HAP-1 (cell line): ENCODE measurements around the gene ABCD3.
"Not testable (repeated sequence)": the region's sequence is repeated elsewhere in the genome, so short reads cannot be mapped to it uniquely, and the experiment has no call there.

Experiments used
- DNase-seq, 2 experiments: peaks; one replicate each; pipeline ENCODE4 v3.0.0-alpha.2; 2016 to 2020; ENCODE audit warnings: low spot score in 2 of 2
- H3K27me3 ChIP-seq: fragments of 250-450 bp; sonication (Bioruptor Pico); 2 replicates; pipeline ENCODE4 v1.5.1; 2020; ENCODE audit warnings: low read depth, mild to moderate bottlenecking, moderate library complexity
- H3K36me3 ChIP-seq: fragments of 250-450 bp; sonication (Bioruptor Pico); replicated peaks from 2 replicates; pipeline ENCODE4 v1.5.1; 2020; ENCODE audit warnings: mild to moderate bottlenecking
- H3K4me1 ChIP-seq: fragments of 250-450 bp; sonication (Bioruptor Pico); 2 replicates; pipeline ENCODE4 v1.5.1; 2020; ENCODE audit warnings: mild to moderate bottlenecking
- H3K4me3 ChIP-seq: fragments of 250-450 bp; sonication (Bioruptor Pico); 2 replicates; pipeline ENCODE4 v1.5.1; 2020; ENCODE audit warnings: mild to moderate bottlenecking, moderate library complexity
- H3K9me3 ChIP-seq: fragments of 250-450 bp; sonication (Bioruptor Pico); 2 replicates; pipeline ENCODE4 v1.5.1; 2020; ENCODE audit warnings: mild to moderate bottlenecking, moderate library complexity
- in situ Hi-C: fragments of 300-500 bp; cut with MboI; formaldehyde crosslinking; loops from 3 replicates; pipeline ENCODE4 v1.14.3; 2020; ENCODE audit warnings: low sequenced_read_pairs, inconsistent platforms, mixed read lengths

ABCD3 gene

DNA sequence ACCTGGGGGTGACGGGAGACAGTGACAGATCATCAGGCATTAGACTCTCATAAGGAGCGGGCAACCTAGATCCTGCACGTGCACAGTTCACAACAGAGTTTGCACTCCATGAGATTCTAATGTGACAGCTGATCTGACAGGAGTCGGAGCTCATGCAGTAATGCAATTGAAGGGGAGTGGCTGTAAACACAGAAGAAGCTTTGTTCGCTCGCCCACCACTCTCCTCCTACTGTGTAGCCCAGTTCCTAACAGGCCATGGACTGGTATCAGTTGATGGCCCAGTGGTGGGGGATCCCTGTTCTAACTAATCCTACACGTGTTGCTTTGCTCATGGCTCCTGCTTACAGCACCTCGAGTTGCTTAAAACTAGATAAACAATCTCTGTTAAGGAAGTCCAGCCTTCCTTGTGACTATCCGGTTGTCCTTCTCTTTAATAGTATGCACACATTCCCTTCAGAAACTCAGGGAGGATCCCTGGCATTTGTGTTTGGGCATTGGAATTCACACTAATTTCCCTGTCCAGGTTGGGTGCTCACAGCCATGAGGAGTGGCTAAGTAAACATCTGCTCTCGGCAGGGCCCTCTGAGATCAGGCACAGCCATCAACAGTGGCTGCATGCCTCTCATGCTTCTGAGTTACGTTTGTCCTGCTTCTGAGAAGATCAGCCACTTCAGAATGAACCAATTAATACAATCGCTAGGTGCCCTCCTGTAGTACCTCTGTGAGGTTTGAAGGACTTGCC lies 144.5 kb downstream of the ABCD3 start:
- no peak overlapping the region for H3K4me3 ChIP-seq
- H3K4me1 ChIP-seq: peaks cover 13% of the 10 kb centered on the region
- in situ Hi-C loops: no loop called here
- no peak for DNase-seq
- H3K36me3 ChIP-seq: no peaks in the 10 kb centered on the region
- no peaks in the 10 kb centered on the region for H3K27me3 ChIP-seq
- H3K9me3 ChIP-seq: no peaks in the 10 kb centered on the region

DNA sequence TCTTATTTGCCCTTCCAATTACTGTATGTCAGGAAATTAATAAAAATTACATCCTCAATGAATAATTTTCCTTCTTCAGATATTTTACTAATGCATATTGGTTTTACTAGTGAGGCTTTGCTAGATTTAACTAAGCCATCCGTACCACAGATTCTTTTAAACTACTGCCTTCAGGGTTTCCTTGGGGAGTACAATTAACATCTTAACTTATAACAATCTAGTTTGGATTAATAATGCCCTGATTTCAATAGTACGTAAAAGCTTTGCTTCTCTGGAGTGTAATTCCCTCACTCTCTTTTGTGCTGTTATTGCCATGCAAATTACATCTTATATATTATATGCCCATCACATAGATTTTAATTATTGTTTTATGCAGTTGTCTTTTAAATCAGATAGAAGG lies 147.7 kb downstream of the ABCD3 start:
- peak in 1 of 2 experiments; percentile 9 for DNase-seq
- in situ Hi-C loops: no loop called here
- Histone ChIP-seq H3K4me1 (peaks cover 13% of the 10 kb centered on the region), H3K36me3 (no peaks in the 10 kb centered on the region), H3K27me3 (no peaks in the 10 kb centered on the region), H3K9me3 (no peaks in the 10 kb centered on the region), H3K4me3 (no peak overlapping the region)

DNA sequence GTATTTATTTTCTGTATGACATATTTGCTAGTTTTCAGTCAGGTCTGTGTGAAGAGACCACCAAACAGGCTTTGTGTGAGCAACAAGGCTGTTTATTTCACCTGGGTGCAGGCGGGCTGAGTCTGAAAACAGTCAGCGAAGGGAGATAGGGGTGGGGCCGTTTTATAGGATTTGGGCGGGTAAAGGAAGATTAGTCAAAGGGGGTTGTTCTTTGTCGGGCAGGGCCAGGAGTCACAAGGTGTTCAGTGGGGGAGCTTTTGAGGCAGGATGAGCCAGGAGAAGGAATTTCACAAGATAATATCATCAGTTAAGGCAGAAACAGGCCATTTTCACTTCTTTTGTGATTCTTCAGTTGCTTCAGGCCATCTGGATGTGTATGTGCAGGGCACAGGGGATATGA lies 148.2 kb downstream of the ABCD3 start:
- DNase-seq: peak; percentile 15 to 49
- H3K4me1 ChIP-seq: peaks cover 13% of the 10 kb centered on the region
- H3K36me3 ChIP-seq, H3K27me3 ChIP-seq, in situ Hi-C loops, H3K4me3 ChIP-seq, H3K9me3 ChIP-seq: not testable (repeated sequence)

DNA sequence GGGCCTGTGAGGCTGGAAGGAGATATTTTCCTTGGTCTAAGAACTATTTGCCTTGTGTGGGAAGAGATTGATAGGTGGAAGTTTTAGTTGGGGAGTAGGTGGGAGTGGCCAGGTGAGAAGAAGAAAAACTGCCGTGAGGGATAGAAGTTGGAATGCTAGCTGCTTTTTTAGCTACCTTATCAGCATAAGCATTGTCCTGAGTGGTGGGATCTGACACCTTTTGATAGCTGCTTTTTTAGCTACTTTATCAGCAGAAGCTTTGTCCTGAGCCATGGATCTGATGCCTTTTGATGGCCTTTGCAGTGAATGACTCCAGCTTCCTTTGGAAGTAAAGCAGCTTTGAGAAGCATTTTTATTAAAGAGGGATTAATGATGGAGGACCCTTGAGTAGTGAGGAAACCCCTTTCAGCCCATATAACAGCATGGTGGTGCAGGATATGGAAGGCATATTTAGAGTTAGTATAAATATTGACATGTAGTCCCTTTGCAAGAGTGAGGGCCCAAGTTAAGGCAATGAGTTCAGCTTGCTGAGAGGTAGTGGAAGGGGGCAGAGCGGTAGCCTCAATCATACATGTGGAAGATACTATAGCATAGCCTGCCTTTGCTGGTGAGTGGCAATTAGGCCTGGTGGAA lies 149.9 kb downstream of the ABCD3 start:
- H3K4me1 ChIP-seq: peaks cover 13% of the 10 kb centered on the region
- H3K9me3 ChIP-seq, DNase-seq, H3K36me3 ChIP-seq, in situ Hi-C loops, H3K4me3 ChIP-seq, H3K27me3 ChIP-seq: not testable (repeated sequence)
